SK-N-SH (cell line): ENCODE measurements around the gene RADIL. TPM values are rescaled to one million over a fixed set of nuclear protein-coding genes. Genes with fewer than 3 reads are reported as not detected.

Source experiments
- CTCF ChIA-PET: fragments of 300-600, 350-600 bp; formaldehyde crosslinking; extraction: SDS; loops from one replicate; lab custom pipeline; 2021; lab: Yijun Ruan, JAX
- POLR2A ChIA-PET: fragments of 350-600 bp; sonication (Branson Sonifier 250); formaldehyde crosslinking; extraction: SDS; loops from one replicate; lab custom pipeline; 2020; ENCODE audit warnings: antibody characterized with exemption, inconsistent platforms; lab: Yijun Ruan, JAX
- DNase-seq: peaks from one replicate; pipeline ENCODE4 v3.0.0; 2012
- H2AFZ ChIP-seq: fragments of 200-600 bp; sonication (generic); 2 replicates; pipeline ENCODE4 v1.8.1; 2016; ENCODE audit warnings: antibody characterized with exemption, mild to moderate bottlenecking, low read depth
- H3F3A ChIP-seq: fragments of 200-600 bp; sonication (generic); replicated peaks from 2 replicates; pipeline ENCODE3; 2016; ENCODE audit warnings: antibody characterized with exemption, mild to moderate bottlenecking; ENCODE audit not compliant: insufficient read depth
- H3K27ac ChIP-seq, 2 experiments: fragments of 200-500 bp in 1 of 2; fragments of 200-600 bp in 1 of 2; sonication (Bioruptor generic) in 1 of 2; sonication (generic), shearing (Covaris generic) in 1 of 2; 2 replicates each; pipeline versions ENCODE4 v1.5.1 to v1.6.1; 2014 to 2016; ENCODE audit warnings: low read depth in 2 of 2, inconsistent platforms in 1 of 2, low read length in 1 of 2, mild to moderate bottlenecking in 1 of 2, mixed read lengths in 1 of 2
- H3K27me3 ChIP-seq: fragments of 200-600 bp; sonication (generic), shearing (Covaris generic); 2 replicates; pipeline ENCODE4 v1.6.1; 2016; ENCODE audit warnings: mixed run types; ENCODE audit not compliant: insufficient read depth
- H3K36me3 ChIP-seq, 2 experiments: fragments of 200-500 bp in 1 of 2; fragments of 200-600 bp in 1 of 2; sonication (Bioruptor generic) in 1 of 2; sonication (generic) in 1 of 2; replicated peaks in 1 of 2; 2 replicates each; pipeline versions ENCODE3 to v1.5.1; 2014 to 2016; ENCODE audit warnings: low read length in 1 of 2, mild to moderate bottlenecking in 1 of 2; ENCODE audit not compliant: insufficient read depth in 2 of 2, control insufficient read depth in 1 of 2
- H3K4me1 ChIP-seq, 2 experiments: fragments of 200-500 bp in 1 of 2; fragments of 200-600 bp in 1 of 2; sonication (Bioruptor generic) in 1 of 2; sonication (generic), shearing (Covaris generic) in 1 of 2; 2 replicates each; pipeline versions ENCODE4 v1.5.1 to v1.6.1; 2014 to 2016; ENCODE audit warnings: low read depth in 1 of 2, low read length in 1 of 2, mixed run types in 1 of 2; ENCODE audit not compliant: insufficient read depth in 2 of 2, control insufficient read depth in 1 of 2
- H3K4me2 ChIP-seq: fragments of 200-600 bp; sonication (generic), shearing (Covaris generic); 2 replicates; pipeline ENCODE4 v1.6.1; 2017; ENCODE audit warnings: mixed run types
- H3K4me3 ChIP-seq, 2 experiments: fragments of 200-500 bp in 1 of 2; fragments of 200-600 bp in 1 of 2; sonication (Bioruptor generic) in 1 of 2; sonication (generic), shearing (Covaris generic) in 1 of 2; 2 replicates each; pipeline versions ENCODE4 v1.5.1 to v1.8.1; 2014 to 2016; ENCODE audit warnings: low read depth in 2 of 2, inconsistent platforms in 1 of 2, low read length in 1 of 2, mild to moderate bottlenecking in 1 of 2, mixed read lengths in 1 of 2, moderate library complexity in 1 of 2
- H3K79me2 ChIP-seq: fragments of 200-600 bp; sonication (generic); 2 replicates; pipeline ENCODE4 v1.8.1; 2017; ENCODE audit warnings: mild to moderate bottlenecking; ENCODE audit not compliant: insufficient read depth
- H3K9ac ChIP-seq: fragments of 200-600 bp; sonication (generic); 2 replicates; pipeline ENCODE4 v1.6.1; 2017; ENCODE audit warnings: mixed run types
- H3K9me2 ChIP-seq: fragments of 200-600 bp; sonication (generic); 2 replicates; pipeline ENCODE4 v1.6.1; 2017; ENCODE audit warnings: mixed run types
- H3K9me3 ChIP-seq: fragments of 200-600 bp; sonication (generic); 2 replicates; pipeline ENCODE4 v1.6.1; 2017; ENCODE audit warnings: mixed run types, mild to moderate bottlenecking, moderate library complexity
- H4K20me1 ChIP-seq: fragments of 200-600 bp; sonication (generic); 2 replicates; pipeline ENCODE4 v1.6.1; 2017; ENCODE audit warnings: mild to moderate bottlenecking, mixed run types; ENCODE audit not compliant: insufficient read depth
- CHD2 ChIP-seq: fragments of 150-350 bp; IDR thresholded peaks from 2 replicates; pipeline ENCODE4 v1.6.1; 2018; ENCODE audit warnings: low read length; ENCODE audit not compliant: partially characterized antibody
- ELF1 ChIP-seq: IDR thresholded peaks from 2 replicates; pipeline ENCODE4 v1.4.0; 2012
- EZH2phosphoT487 ChIP-seq: fragments of 200-600 bp; sonication (generic); IDR thresholded peaks from 2 replicates; pipeline ENCODE4 v1.6.1; 2017; ENCODE audit warnings: low read depth, mixed run types, mild to moderate bottlenecking, antibody characterized with exemption, moderate library complexity, borderline replicate concordance
- FOXM1 ChIP-seq: IDR thresholded peaks from 2 replicates; pipeline ENCODE4 v1.4.0; 2012; ENCODE audit warnings: low read depth, mild to moderate bottlenecking
- GABPA ChIP-seq: IDR thresholded peaks from 2 replicates; pipeline ENCODE4 v1.4.0; 2012; ENCODE audit warnings: low read depth, mild to moderate bottlenecking
- GATA2 ChIP-seq: sonication (generic); formaldehyde crosslinking; IDR thresholded peaks from 2 replicates; pipeline ENCODE4 v1.5.0; 2020; ENCODE audit warnings: mild to moderate bottlenecking, missing genetic modification reagents
- MXI1 ChIP-seq: IDR thresholded peaks from 2 replicates; pipeline ENCODE4 v1.6.1; 2012; ENCODE audit warnings: mild to moderate bottlenecking, low read depth, low read length, improper control_type of control experiment
- NRF1 ChIP-seq: IDR thresholded peaks from 2 replicates; pipeline ENCODE4 v1.6.1; 2012; ENCODE audit warnings: low read depth, mild to moderate bottlenecking, low read length
- RAD21 ChIP-seq: IDR thresholded peaks from 2 replicates; pipeline ENCODE4 v1.6.1; 2012; ENCODE audit warnings: mild to moderate bottlenecking, low read length
- RFX5 ChIP-seq: IDR thresholded peaks from 2 replicates; pipeline ENCODE4 v1.6.1; 2012; ENCODE audit warnings: mild to moderate bottlenecking, improper control_type of control experiment, low read length
- RXRA ChIP-seq: IDR thresholded peaks from 2 replicates; pipeline ENCODE4 v1.4.0; 2012; ENCODE audit warnings: low read depth, mild to moderate bottlenecking, borderline replicate concordance
- SMC3 ChIP-seq: IDR thresholded peaks from 2 replicates; pipeline ENCODE4 v1.6.1; 2012; ENCODE audit warnings: low read depth, low read length, improper control_type of control experiment
- TAF1 ChIP-seq: IDR thresholded peaks from 2 replicates; pipeline ENCODE4 v1.6.1; 2012; ENCODE audit warnings: low read depth, mild to moderate bottlenecking, low read length, moderate library complexity, borderline replicate concordance
- TCF12 ChIP-seq: IDR thresholded peaks from 2 replicates; pipeline ENCODE4 v1.4.0; 2012
- TEAD4 ChIP-seq: IDR thresholded peaks from 2 replicates; pipeline ENCODE4 v1.4.0; 2012; ENCODE audit warnings: mild to moderate bottlenecking, borderline replicate concordance; ENCODE audit not compliant: insufficient read depth
- YY1 ChIP-seq: IDR thresholded peaks from 2 replicates; pipeline ENCODE4 v1.4.0; 2012; ENCODE audit warnings: low read depth, mild to moderate bottlenecking
- WGBS: methylation state at CpG from one replicate; pipeline ENCODE4 v1.1.6; 2017; ENCODE audit warnings: low lambda C conversion rate; 5-methylcytosine and 5-hydroxymethylcytosine counted together
- polyA plus RNA-seq, 3 experiments: library from polyadenylated mRNA; depleted of rRNA; stranded (reverse); fragments of >200 nt; gene quantifications; 2 replicates each; pipeline ENCODE4 v1.2.3, GENCODE V29; 2012
- TF ChIP-seq, protein P1 (sequence below): IDR thresholded peaks from 2 replicates; pipeline ENCODE4; 2012
- TF ChIP-seq, protein P2 (sequence below): fragments of 200-600 bp; sonication (generic); IDR thresholded peaks from 2 replicates; pipeline ENCODE4 v1.6.1; 2017; ENCODE audit warnings: antibody characterized with exemption, mild to moderate bottlenecking, moderate library complexity
- TF ChIP-seq, protein P3 (sequence below): IDR thresholded peaks from 2 replicates; pipeline ENCODE4 v1.6.1; 2012; ENCODE audit warnings: mild to moderate bottlenecking, low read depth, low read length, moderate library complexity

Gene RADIL
- polyA plus RNA-seq, 1 of the 3 experiments (the other 2 are of a cell fraction) = 4.3 TPM

DNA sequence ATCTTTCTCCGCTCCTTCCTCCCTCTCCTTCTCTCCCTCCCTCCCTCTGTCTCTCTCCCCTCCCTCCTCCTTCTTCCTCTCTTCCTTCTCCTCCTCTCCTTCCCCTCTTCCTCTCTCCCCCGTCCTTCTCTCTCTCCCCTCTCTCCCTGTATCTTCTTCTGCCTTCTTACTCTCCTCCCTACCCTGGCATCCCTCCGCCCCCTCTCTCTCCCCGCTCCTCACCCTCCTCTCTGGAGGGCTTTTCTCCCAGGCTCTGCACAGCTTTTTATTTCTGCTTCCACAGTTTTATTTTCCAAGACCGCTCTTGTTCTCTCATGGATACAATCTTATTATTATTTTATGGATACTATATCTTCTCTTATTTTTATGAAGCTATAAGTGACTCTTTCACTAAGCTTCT, 75.5 kb downstream of the RADIL start:
- no peaks in the 10 kb centered on the region for H3K79me2 ChIP-seq
- POLR2A ChIA-PET = no interaction called here
- no peak for DNase-seq
- no peaks in the 10 kb centered on the region for H3K9me2 ChIP-seq
- no peak overlapping the region for H2AFZ ChIP-seq
- H3K27ac ChIP-seq = no peak overlapping the region
- H3K27me3 ChIP-seq = no peaks in the 10 kb centered on the region
- H3F3A ChIP-seq = peaks cover 3% of the 10 kb centered on the region
- TF ChIP-seq CHD2 = no peak
- no peak for TF ChIP-seq TEAD4
- no peak for TF ChIP-seq RXRA
- TF ChIP-seq GABPA = no peak
- TF ChIP-seq ELF1 = no peak
- TF ChIP-seq, protein P1, sequence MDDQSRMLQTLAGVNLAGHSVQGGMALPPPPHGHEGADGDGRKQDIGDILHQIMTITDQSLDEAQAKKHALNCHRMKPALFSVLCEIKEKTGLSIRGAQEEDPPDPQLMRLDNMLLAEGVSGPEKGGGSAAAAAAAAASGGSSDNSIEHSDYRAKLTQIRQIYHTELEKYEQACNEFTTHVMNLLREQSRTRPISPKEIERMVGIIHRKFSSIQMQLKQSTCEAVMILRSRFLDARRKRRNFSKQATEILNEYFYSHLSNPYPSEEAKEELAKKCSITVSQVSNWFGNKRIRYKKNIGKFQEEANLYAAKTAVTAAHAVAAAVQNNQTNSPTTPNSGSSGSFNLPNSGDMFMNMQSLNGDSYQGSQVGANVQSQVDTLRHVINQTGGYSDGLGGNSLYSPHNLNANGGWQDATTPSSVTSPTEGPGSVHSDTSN = no peak
- TF ChIP-seq, protein P2, sequence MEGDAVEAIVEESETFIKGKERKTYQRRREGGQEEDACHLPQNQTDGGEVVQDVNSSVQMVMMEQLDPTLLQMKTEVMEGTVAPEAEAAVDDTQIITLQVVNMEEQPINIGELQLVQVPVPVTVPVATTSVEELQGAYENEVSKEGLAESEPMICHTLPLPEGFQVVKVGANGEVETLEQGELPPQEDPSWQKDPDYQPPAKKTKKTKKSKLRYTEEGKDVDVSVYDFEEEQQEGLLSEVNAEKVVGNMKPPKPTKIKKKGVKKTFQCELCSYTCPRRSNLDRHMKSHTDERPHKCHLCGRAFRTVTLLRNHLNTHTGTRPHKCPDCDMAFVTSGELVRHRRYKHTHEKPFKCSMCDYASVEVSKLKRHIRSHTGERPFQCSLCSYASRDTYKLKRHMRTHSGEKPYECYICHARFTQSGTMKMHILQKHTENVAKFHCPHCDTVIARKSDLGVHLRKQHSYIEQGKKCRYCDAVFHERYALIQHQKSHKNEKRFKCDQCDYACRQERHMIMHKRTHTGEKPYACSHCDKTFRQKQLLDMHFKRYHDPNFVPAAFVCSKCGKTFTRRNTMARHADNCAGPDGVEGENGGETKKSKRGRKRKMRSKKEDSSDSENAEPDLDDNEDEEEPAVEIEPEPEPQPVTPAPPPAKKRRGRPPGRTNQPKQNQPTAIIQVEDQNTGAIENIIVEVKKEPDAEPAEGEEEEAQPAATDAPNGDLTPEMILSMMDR = no peak
- TF ChIP-seq, protein P3, sequence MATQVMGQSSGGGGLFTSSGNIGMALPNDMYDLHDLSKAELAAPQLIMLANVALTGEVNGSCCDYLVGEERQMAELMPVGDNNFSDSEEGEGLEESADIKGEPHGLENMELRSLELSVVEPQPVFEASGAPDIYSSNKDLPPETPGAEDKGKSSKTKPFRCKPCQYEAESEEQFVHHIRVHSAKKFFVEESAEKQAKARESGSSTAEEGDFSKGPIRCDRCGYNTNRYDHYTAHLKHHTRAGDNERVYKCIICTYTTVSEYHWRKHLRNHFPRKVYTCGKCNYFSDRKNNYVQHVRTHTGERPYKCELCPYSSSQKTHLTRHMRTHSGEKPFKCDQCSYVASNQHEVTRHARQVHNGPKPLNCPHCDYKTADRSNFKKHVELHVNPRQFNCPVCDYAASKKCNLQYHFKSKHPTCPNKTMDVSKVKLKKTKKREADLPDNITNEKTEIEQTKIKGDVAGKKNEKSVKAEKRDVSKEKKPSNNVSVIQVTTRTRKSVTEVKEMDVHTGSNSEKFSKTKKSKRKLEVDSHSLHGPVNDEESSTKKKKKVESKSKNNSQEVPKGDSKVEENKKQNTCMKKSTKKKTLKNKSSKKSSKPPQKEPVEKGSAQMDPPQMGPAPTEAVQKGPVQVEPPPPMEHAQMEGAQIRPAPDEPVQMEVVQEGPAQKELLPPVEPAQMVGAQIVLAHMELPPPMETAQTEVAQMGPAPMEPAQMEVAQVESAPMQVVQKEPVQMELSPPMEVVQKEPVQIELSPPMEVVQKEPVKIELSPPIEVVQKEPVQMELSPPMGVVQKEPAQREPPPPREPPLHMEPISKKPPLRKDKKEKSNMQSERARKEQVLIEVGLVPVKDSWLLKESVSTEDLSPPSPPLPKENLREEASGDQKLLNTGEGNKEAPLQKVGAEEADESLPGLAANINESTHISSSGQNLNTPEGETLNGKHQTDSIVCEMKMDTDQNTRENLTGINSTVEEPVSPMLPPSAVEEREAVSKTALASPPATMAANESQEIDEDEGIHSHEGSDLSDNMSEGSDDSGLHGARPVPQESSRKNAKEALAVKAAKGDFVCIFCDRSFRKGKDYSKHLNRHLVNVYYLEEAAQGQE = no peak
- TF ChIP-seq RAD21 = no peak
- TF ChIP-seq RFX5 = no peak
- TF ChIP-seq MXI1 = no peak
- H3K36me3 ChIP-seq = no peaks in the 10 kb centered on the region
- CTCF ChIA-PET = interaction anchor here (1.0 to 2.5 kb wide), 3 partner anchors 10 to 22 kb away, joined by 4 to 19 read pairs (median 6); no protein-coding TSS in a partner anchor
- no peak overlapping the region for H3K9ac ChIP-seq
- H3K4me1 ChIP-seq = no peaks in the 10 kb centered on the region
- no peaks in the 10 kb centered on the region for H3K9me3 ChIP-seq
- no peaks in the 10 kb centered on the region for H4K20me1 ChIP-seq
- 85% methylated on average over 5 of the region's 5 CpGs for WGBS
- H3K4me2 ChIP-seq = no peak overlapping the region
- no peak overlapping the region for H3K4me3 ChIP-seq

DNA sequence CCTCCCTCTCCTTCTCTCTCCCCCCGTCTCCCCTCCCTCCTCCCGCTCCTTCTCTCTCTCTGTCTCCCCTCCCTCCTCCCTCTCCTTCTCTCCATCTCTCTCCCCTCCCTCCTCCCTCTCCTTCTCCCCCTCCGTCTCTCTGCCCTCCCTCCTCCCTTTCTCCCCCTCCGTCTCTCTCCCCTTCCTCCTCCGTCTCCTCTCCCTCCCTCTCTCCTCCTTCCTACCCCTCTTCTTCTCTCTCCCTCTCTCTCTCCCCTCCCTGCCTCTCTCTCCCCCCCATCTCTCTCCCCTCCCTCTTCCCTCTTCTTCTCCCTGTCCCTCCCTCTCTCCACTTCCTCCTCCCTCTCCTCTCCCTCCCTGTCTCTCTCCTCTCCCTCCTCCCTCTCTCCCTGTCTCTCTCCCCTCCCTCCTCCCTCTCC, 75.9 kb downstream of the RADIL start:
- Histone ChIP-seq H3K79me2 (no peaks in the 10 kb centered on the region), H3K9me3 (no peaks in the 10 kb centered on the region), H3K9ac (no peak overlapping the region), H3K36me3 (no peaks in the 10 kb centered on the region), H3K9me2 (no peaks in the 10 kb centered on the region), H2AFZ (no peak overlapping the region), H3K27me3 (no peaks in the 10 kb centered on the region), H3F3A (peaks cover 3% of the 10 kb centered on the region), H3K4me2 (no peak overlapping the region), H3K4me1 (no peaks in the 10 kb centered on the region), H3K27ac (no peak overlapping the region), H3K4me3 (no peak overlapping the region), H4K20me1 (no peaks in the 10 kb centered on the region)
- WGBS = 79% methylated on average over 5 of the region's 5 CpGs
- DNase-seq = no peak
- ChIA-PET POLR2A (no interaction called here), CTCF (interaction anchor here (1.0 to 2.5 kb wide), 3 partner anchors 9 to 23 kb away, joined by 4 to 19 read pairs (median 6); no protein-coding TSS in a partner anchor)
- TF ChIP-seq YY1 (no peak), FOXM1 (no peak), TCF12 (no peak), EZH2phosphoT487 (no peak), RFX5 (no peak), SMC3 (no peak), GATA2 (CRISPR knock-in tag) (no peak), NRF1 (no peak), TAF1 (no peak)
- TF ChIP-seq, protein P3 = no peak
